CD4-positive, alpha-beta memory T cell (primary cell): ENCODE measurements around the gene HDGFL2. TPM values are rescaled to one million over a fixed set of nuclear protein-coding genes. Genes with fewer than 3 reads are reported as not detected.

ENCODE experiments used
- CTCF ChIA-PET: fragments of 350-600 bp; sonication (Branson Sonifier 250); formaldehyde crosslinking; loops from one replicate; lab custom pipeline; 2021; ENCODE audit warnings: inconsistent platforms; ENCODE audit not compliant: partially characterized antibody; lab: Charles Lee
- POLR2A ChIA-PET: fragments of 350-600 bp; sonication (Branson Sonifier 250); formaldehyde crosslinking; loops from one replicate; lab custom pipeline; 2021; ENCODE audit not compliant: partially characterized antibody; lab: Charles Lee
- DNase-seq, 5 donors: peaks; one replicate each; pipeline versions ENCODE4 v3.0.0 to v3.0.0-alpha.2; 2020 to 2022; ENCODE audit warnings: mixed read lengths in 1 of 5
- H3K27ac ChIP-seq: one replicate; pipeline ENCODE4 v1.7.0; 2013; ENCODE audit warnings: low read depth, low read length
- H3K27me3 ChIP-seq: 2 replicates; pipeline ENCODE4 v1.7.0; 2013; ENCODE audit warnings: mild to moderate bottlenecking, low read length, moderate library complexity; ENCODE audit not compliant: insufficient read depth
- H3K36me3 ChIP-seq: 2 replicates; pipeline ENCODE4 v1.7.0; 2013; ENCODE audit warnings: mild to moderate bottlenecking, low read length, moderate library complexity; ENCODE audit not compliant: insufficient read depth
- H3K4me1 ChIP-seq: 2 replicates; pipeline ENCODE4 v1.7.0; 2013; ENCODE audit warnings: mild to moderate bottlenecking, low read length, moderate library complexity; ENCODE audit not compliant: insufficient read depth
- H3K4me3 ChIP-seq, 2 donors: one replicate each; pipeline ENCODE4 v1.7.0; 2013; ENCODE audit warnings: low read length in 2 of 2, mild to moderate bottlenecking in 1 of 2
- H3K9me3 ChIP-seq, 2 donors: one replicate each; pipeline ENCODE4 v1.7.0; 2013; ENCODE audit warnings: low read length in 2 of 2, control low read depth in 1 of 2; ENCODE audit not compliant: control insufficient read depth in 1 of 2
- H3K27ac Mint-ChIP-seq, 7 donors: one replicate each; pipeline ENCODE4 v1.8.0; 2020 to 2021; ENCODE audit warnings: mixed read lengths in 7 of 7, mild to moderate bottlenecking in 6 of 7, inconsistent platforms in 3 of 7, moderate library complexity in 3 of 7
- H3K27me3 Mint-ChIP-seq, 2 donors: one replicate each; pipeline ENCODE4 v1.8.0; 2020 to 2021; ENCODE audit warnings: mixed read lengths in 2 of 2
- H3K36me3 Mint-ChIP-seq, 2 donors: one replicate each; pipeline ENCODE4 v1.8.0; 2020 to 2021; ENCODE audit warnings: mixed read lengths in 2 of 2, inconsistent platforms in 1 of 2, mild to moderate bottlenecking in 1 of 2
- H3K4me1 Mint-ChIP-seq, 4 donors: one replicate each; pipeline ENCODE4 v1.8.0; 2020 to 2021; ENCODE audit warnings: mixed read lengths in 4 of 4, mild to moderate bottlenecking in 1 of 4
- H3K4me3 Mint-ChIP-seq, 8 donors: one replicate each; pipeline ENCODE4 v1.8.0; 2020 to 2021; ENCODE audit warnings: mixed read lengths in 8 of 8, mild to moderate bottlenecking in 7 of 8, moderate library complexity in 6 of 8, inconsistent platforms in 3 of 8
- H3K9me3 Mint-ChIP-seq, 8 donors: one replicate each; pipeline ENCODE4 v1.8.0; 2020 to 2021; ENCODE audit warnings: mixed read lengths in 8 of 8, mild to moderate bottlenecking in 5 of 8, inconsistent platforms in 3 of 8, moderate library complexity in 1 of 8
- intact Hi-C: fragments of 100-400 bp; cut with micrococcal nuclease; formaldehyde crosslinking; loops from one replicate; pipeline ENCODE4 v1.15.1; 2023
- polyA plus RNA-seq, 2 donors: library from polyadenylated mRNA; unstranded; fragments of 300-500 nt; fragmentation: Illumina TruSeq; gene quantifications; one replicate each; pipeline ENCODE4 v1.2.3, GENCODE V29; 2021
- total RNA-seq, 2 experiments: library from RNA; stranded (reverse); gene quantifications; one replicate each; pipeline ENCODE4 v1.2.3, GENCODE V29; 2021

Gene HDGFL2
- total and polyA plus RNA-seq, 4 experiments from 2014 or later = 3.5 to 39.7 (median 31.3) TPM

- H3K9me3 ChIP-seq = no peaks in the 10 kb centered on the region
- no peaks in the 10 kb centered on the region for H3K4me1 ChIP-seq
- no peak overlapping the region for H3K27ac ChIP-seq
- POLR2A ChIA-PET = no interaction called here
- H3K36me3 Mint-ChIP-seq = peaks cover 7 to 15% of the 10 kb centered on the region in 2 donors
- no peak for DNase-seq
- H3K4me3 Mint-ChIP-seq = no peak overlapping the region
- intact Hi-C loops = no loop called here
- H3K36me3 ChIP-seq = no peaks in the 10 kb centered on the region
- no peaks in the 10 kb centered on the region for H3K9me3 Mint-ChIP-seq
- CTCF ChIA-PET = no interaction called here
- H3K27me3 Mint-ChIP-seq = no peaks in the 10 kb centered on the region
- H3K27ac Mint-ChIP-seq = peak overlapping the region in 1 of 7 donors; percentile 72
- no peak overlapping the region for H3K4me3 ChIP-seq
- H3K27me3 ChIP-seq = no peaks in the 10 kb centered on the region
- H3K4me1 Mint-ChIP-seq = peaks cover 1 to 6% (median 4%) of the 10 kb centered on the region in 4 donors
Observed at GRCh38 chr19:4439243-4439642, 32.9 kb upstream of the HDGFL2 start.

DNA sequence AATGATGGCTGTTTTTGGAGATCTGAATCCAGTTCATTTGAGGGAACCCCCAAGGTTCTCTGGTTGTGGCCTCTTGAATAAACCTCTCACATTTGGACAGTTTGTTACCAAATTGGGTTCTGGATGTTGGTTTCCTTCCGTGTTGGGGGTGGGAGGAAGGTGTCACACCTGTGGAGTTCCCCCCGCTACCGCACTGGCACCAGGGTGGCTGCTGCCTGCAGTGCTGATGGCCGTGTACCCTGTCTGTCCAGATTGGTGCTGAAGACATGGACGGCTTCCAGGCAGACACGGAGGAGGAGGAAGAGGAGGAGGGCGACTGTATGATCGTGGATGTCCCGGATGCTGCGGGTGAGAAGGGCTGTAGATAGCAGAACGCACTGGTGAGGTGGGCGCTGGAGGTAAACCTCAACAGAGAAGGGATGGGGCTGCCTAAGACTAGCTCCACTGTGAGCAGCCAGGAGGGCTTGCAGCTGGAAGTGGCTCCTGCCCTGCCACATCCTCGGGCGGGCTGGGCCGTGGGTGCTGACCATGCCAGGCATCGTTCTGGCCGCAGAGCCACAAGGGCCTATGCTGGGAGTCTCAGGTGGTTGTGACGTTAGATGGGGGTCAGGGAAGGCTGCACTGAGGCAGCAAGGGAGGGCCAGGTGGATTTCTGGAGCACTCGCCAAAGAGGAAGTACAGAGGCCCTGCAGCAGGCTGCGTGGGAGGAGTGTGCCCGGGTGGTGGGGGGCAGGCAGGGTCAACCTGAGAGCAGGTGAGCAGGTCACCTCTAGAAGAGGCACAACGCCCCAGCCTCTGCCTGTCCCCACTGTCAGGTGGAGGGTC, 29.9 kb upstream of the HDGFL2 start:
- DNase-seq = no peak
- H3K4me3 Mint-ChIP-seq = peak overlapping the region in 2 of 8 donors; percentile 29 to 53
- no peaks in the 10 kb centered on the region for H3K4me1 ChIP-seq
- H3K9me3 ChIP-seq = no peaks in the 10 kb centered on the region
- CTCF ChIA-PET = no interaction called here
- POLR2A ChIA-PET = no interaction called here
- intact Hi-C loops = no loop called here
- peaks cover 0 to 8% (median 5%) of the 10 kb centered on the region in 4 donors for H3K4me1 Mint-ChIP-seq
- H3K36me3 Mint-ChIP-seq = peaks cover 0 to 21% of the 10 kb centered on the region in 2 donors
- no peaks in the 10 kb centered on the region for H3K27me3 ChIP-seq
- H3K9me3 Mint-ChIP-seq = no peaks in the 10 kb centered on the region
- peaks cover 8% of the 10 kb centered on the region for H3K36me3 ChIP-seq
- no peaks in the 10 kb centered on the region for H3K27me3 Mint-ChIP-seq
- H3K27ac Mint-ChIP-seq = peak overlapping the region in 5 of 7 donors; percentile 42 to 86 (median 72)
- H3K4me3 ChIP-seq = no peak overlapping the region
- H3K27ac ChIP-seq = no peak overlapping the region

GRCh38 chr19:4442819-4443146, 29.3 kb upstream of the HDGFL2 start:
- ChIA-PET POLR2A (no interaction called here), CTCF (no interaction called here)
- Mint-ChIP-seq H3K27me3 (no peaks in the 10 kb centered on the region), H3K4me3 (no peak overlapping the region), H3K4me1 (peaks cover 0 to 8% (median 5%) of the 10 kb centered on the region in 4 donors), H3K36me3 (peaks cover 0 to 23% of the 10 kb centered on the region in 2 donors), H3K9me3 (no peaks in the 10 kb centered on the region), H3K27ac (peak overlapping the region in 1 of 7 donors; percentile 79)
- no peak for DNase-seq
- H3K9me3 ChIP-seq = no peaks in the 10 kb centered on the region
- H3K4me1 ChIP-seq = no peaks in the 10 kb centered on the region
- H3K36me3 ChIP-seq = peaks cover 13% of the 10 kb centered on the region
- no peaks in the 10 kb centered on the region for H3K27me3 ChIP-seq
- H3K4me3 ChIP-seq = no peak overlapping the region
- H3K27ac ChIP-seq = no peak overlapping the region
- intact Hi-C loops = no loop called here

GRCh38 chr19:4443188-4443587, 28.9 kb upstream of the HDGFL2 start:
- intact Hi-C loops = no loop called here
- ChIA-PET POLR2A (no interaction called here), CTCF (no interaction called here)
- Mint-ChIP-seq H3K27me3 (no peaks in the 10 kb centered on the region), H3K4me3 (no peak overlapping the region), H3K4me1 (peaks cover 0 to 8% (median 5%) of the 10 kb centered on the region in 4 donors), H3K27ac (no peak overlapping the region), H3K9me3 (no peaks in the 10 kb centered on the region), H3K36me3 (peaks cover 0 to 24% of the 10 kb centered on the region in 2 donors)
- Histone ChIP-seq H3K36me3 (peaks cover 17% of the 10 kb centered on the region), H3K27me3 (no peaks in the 10 kb centered on the region), H3K4me1 (no peaks in the 10 kb centered on the region), H3K27ac (no peak overlapping the region), H3K4me3 (no peak overlapping the region), H3K9me3 (no peaks in the 10 kb centered on the region)
- DNase-seq = no peak

- Histone ChIP-seq H3K4me3 (no peak overlapping the region), H3K9me3 (no peaks in the 10 kb centered on the region), H3K36me3 (peaks cover 26% of the 10 kb centered on the region), H3K27me3 (no peaks in the 10 kb centered on the region), H3K27ac (no peak overlapping the region), H3K4me1 (no peaks in the 10 kb centered on the region)
- H3K4me1 Mint-ChIP-seq = peaks cover 0 to 8% (median 5%) of the 10 kb centered on the region in 4 donors
- H3K9me3 Mint-ChIP-seq = no peaks in the 10 kb centered on the region
- peak overlapping the region in 1 of 7 donors; percentile 57 for H3K27ac Mint-ChIP-seq
- no peaks in the 10 kb centered on the region for H3K27me3 Mint-ChIP-seq
- no peak for DNase-seq
- ChIA-PET CTCF (no interaction called here), POLR2A (interaction anchor here (0.9 kb wide), 1 partner anchor 12 kb away, joined by 4 read pairs; no protein-coding TSS in a partner anchor)
- H3K36me3 Mint-ChIP-seq = peaks cover 0 to 29% of the 10 kb centered on the region in 2 donors
- intact Hi-C loops = no loop called here
- H3K4me3 Mint-ChIP-seq = no peak overlapping the region
Observed at GRCh38 chr19:4443966-4444764, 27.9 kb upstream of the HDGFL2 start.

GRCh38 chr19:4444765-4445741, 27.0 kb upstream of the HDGFL2 start:
- Mint-ChIP-seq H3K27me3 (no peaks in the 10 kb centered on the region), H3K4me3 (no peak overlapping the region), H3K9me3 (no peaks in the 10 kb centered on the region), H3K36me3 (peaks cover 4 to 29% of the 10 kb centered on the region in 2 donors), H3K4me1 (peaks cover 0 to 8% (median 5%) of the 10 kb centered on the region in 4 donors), H3K27ac (peak overlapping the region in 4 of 7 donors; percentile 22 to 66 (median 40))
- POLR2A ChIA-PET = no interaction called here
- DNase-seq = no peak
- Histone ChIP-seq H3K4me3 (no peak overlapping the region), H3K4me1 (no peaks in the 10 kb centered on the region), H3K27ac (no peak overlapping the region), H3K9me3 (no peaks in the 10 kb centered on the region), H3K36me3 (peaks cover 34% of the 10 kb centered on the region), H3K27me3 (no peaks in the 10 kb centered on the region)
- intact Hi-C loops = no loop called here
- CTCF ChIA-PET = no interaction called here
